A549 (cell line): ENCODE data around the gene CTNNA3. TPM values are rescaled to one million over a fixed set of nuclear protein-coding genes. Genes with fewer than 3 reads are reported as not detected.

Experiments
- ATAC-seq, 2 experiments: fragments of 200-7000 bp in 1 of 2; fragments of >200 bp in 1 of 2; cut with Nextera tagmentation in 1 of 2; cut with Tn5 transposase in 1 of 2; 3 replicates each; pipeline versions ENCODE4 v1.8.0 to v1.9.1; 2018 to 2020; ENCODE audit warnings: mild to moderate bottlenecking in 1 of 2, moderate library complexity in 1 of 2
- CTCF ChIA-PET: fragments of 300-600 bp; sonication (Branson Sonifier 250); formaldehyde crosslinking; extraction: SDS; loops from one replicate; lab custom pipeline; 2021; ENCODE audit warnings: antibody characterized with exemption, inconsistent platforms; lab: Yijun Ruan, JAX
- POLR2A ChIA-PET: fragments of 350-600 bp; formaldehyde crosslinking; extraction: SDS; loops from one replicate; lab custom pipeline; 2021; ENCODE audit warnings: antibody characterized with exemption, inconsistent platforms; lab: Yijun Ruan, JAX
- DNase-seq, 2 experiments: peaks; one replicate each; pipeline versions ENCODE4 v3.0.0 to v3.0.0-alpha.2; 2011 to 2016; ENCODE audit warnings: low read depth in 1 of 2, low spot score in 1 of 2
- FAIRE-seq: peaks from 2 replicates; lab custom pipeline; 2011; peaks lifted over from hg19 to GRCh38; lab: Jason Lieb, UNC
- H3K27ac ChIP-seq, 2 experiments: fragments of >200 bp; sonication (Bioruptor Twin); formaldehyde crosslinking; 3 replicates each; pipeline ENCODE4 v1.5.1; 2016 to 2017
- H3K4me1 ChIP-seq: fragments of >200 bp; sonication (Bioruptor Twin); formaldehyde crosslinking; 3 replicates; pipeline ENCODE4 v1.6.1; 2016
- H3K4me2 ChIP-seq: fragments of >200 bp; sonication (Bioruptor Twin); formaldehyde crosslinking; 3 replicates; pipeline ENCODE4 v1.6.1; 2016
- H3K4me3 ChIP-seq: fragments of >200 bp; sonication (Bioruptor Twin); formaldehyde crosslinking; 3 replicates; pipeline ENCODE4 v1.5.1; 2016
- H3K9me3 ChIP-seq: fragments of >200 bp; sonication (Bioruptor Twin); formaldehyde crosslinking; 3 replicates; pipeline ENCODE4 v1.6.1; 2016
- CBX8 ChIP-seq: fragments of 200-600 bp; sonication (generic); IDR thresholded peaks from 2 replicates; pipeline ENCODE4 v1.6.1; 2016
- CEBPB ChIP-seq, 2 experiments: fragments of >200 bp in 1 of 2; sonication (Bioruptor Twin) in 1 of 2; formaldehyde crosslinking in 1 of 2; IDR thresholded peaks; 2 replicates each; pipeline ENCODE4 v1.6.1; 2012 to 2016
- CHD4 ChIP-seq: fragments of 200-600 bp; sonication (generic); IDR thresholded peaks from 2 replicates; pipeline ENCODE4 v1.6.1; 2016; ENCODE audit warnings: antibody characterized with exemption, mild to moderate bottlenecking, borderline replicate concordance
- FOSL2 ChIP-seq, 2 experiments: fragments of 450-650 bp in 1 of 2; fragments of >200 bp in 1 of 2; sonication (Bioruptor Twin) in 1 of 2; formaldehyde crosslinking; IDR thresholded peaks; 2 replicates each; pipeline versions ENCODE4 v1.5.0 to v1.6.1; 2016 to 2020; ENCODE audit warnings: mild to moderate bottlenecking in 1 of 2, moderate library complexity in 1 of 2
- GATA3 ChIP-seq: IDR thresholded peaks from 2 replicates; pipeline ENCODE4 v1.6.1; 2012; ENCODE audit warnings: borderline replicate concordance
- HDAC2 ChIP-seq: fragments of 200-600 bp; sonication (generic); IDR thresholded peaks from 2 replicates; pipeline ENCODE4 v1.6.1; 2016
- JUN ChIP-seq, 2 experiments: fragments of >200 bp; sonication (Bioruptor Twin); formaldehyde crosslinking; IDR thresholded peaks; 2 replicates in 1 of 2; 3 replicates in 1 of 2; pipeline ENCODE4 v1.6.1; 2016 to 2017
- MYC ChIP-seq: IDR thresholded peaks from 2 replicates; pipeline ENCODE4 v1.6.1; 2012; ENCODE audit warnings: mild to moderate bottlenecking, inconsistent platforms, low read length, improper control_type of control experiment, borderline replicate concordance
- NPAS2 ChIP-seq: fragments of 250-450 bp; sonication (Bioruptor Pico); IDR thresholded peaks from 2 replicates; pipeline ENCODE4 v1.8.0; 2022; ENCODE audit warnings: mild to moderate bottlenecking, moderate library complexity, borderline replicate concordance
- POLR2AphosphoS2 ChIP-seq: conservative IDR thresholded peaks from 2 replicates; pipeline ENCODE4 v1.6.1; 2012; ENCODE audit warnings: low read length, improper control_type of control experiment, inconsistent platforms
- RAD21 ChIP-seq, 2 experiments: fragments of >200 bp in 1 of 2; sonication (Bioruptor Twin) in 1 of 2; formaldehyde crosslinking in 1 of 2; IDR thresholded peaks in 1 of 2; conservative IDR thresholded peaks in 1 of 2; 2 replicates in 1 of 2; 3 replicates in 1 of 2; pipeline ENCODE4 v1.6.1; 2012 to 2018; ENCODE audit warnings: inconsistent platforms in 1 of 2
- RCOR1 ChIP-seq: fragments of 150-350 bp; IDR thresholded peaks from 2 replicates; pipeline ENCODE4 v1.6.1; 2014; ENCODE audit warnings: antibody characterized with exemption, low read length, low read depth
- RFX5 ChIP-seq: fragments of 450-650 bp; IDR thresholded peaks from 2 replicates; pipeline ENCODE4 v1.7.1; 2014; ENCODE audit warnings: antibody characterized with exemption, mild to moderate bottlenecking, moderate library complexity
- RNF2 ChIP-seq: fragments of 200-600 bp; sonication (generic); IDR thresholded peaks from 2 replicates; pipeline ENCODE4 v1.6.1; 2016; ENCODE audit warnings: low read depth, mild to moderate bottlenecking, antibody characterized with exemption, moderate library complexity, borderline replicate concordance
- WGBS: methylation state at CpG from one replicate; pipeline ENCODE4 v1.1.6; 2017; ENCODE audit errors: missing lambda C conversion rate; 5-methylcytosine and 5-hydroxymethylcytosine counted together
- polyA plus RNA-seq, 4 experiments: library from polyadenylated mRNA; depleted of rRNA in 3 of 4; stranded (reverse); fragments of >200 nt; fragmentation: RNase III in 1 of 4; extraction: RNeasy Plus Mini Kit Qiagen cat#74134 plus additional on column Dnase treatment in 1 of 4; gene quantifications; 2 replicates in 3 of 4; 3 replicates in 1 of 4; pipeline ENCODE4 v1.2.3, GENCODE V29; 2011 to 2017
- TF ChIP-seq, protein P1 (sequence below): fragments of 250-450 bp; sonication (Bioruptor Pico); IDR thresholded peaks from 2 replicates; pipeline ENCODE4 v1.5.0; 2020; ENCODE audit warnings: low read depth, mild to moderate bottlenecking, moderate library complexity
- TF ChIP-seq, protein P2 (sequence below): fragments of >200 bp; sonication (Bioruptor Twin); formaldehyde crosslinking; IDR thresholded peaks from 3 replicates; pipeline ENCODE4 v1.5.1; 2016
- TF ChIP-seq, protein P3 (sequence below): IDR thresholded peaks from 2 replicates; pipeline ENCODE4 v1.6.1; 2012

The CTNNA3 gene
- polyA plus RNA-seq, 2 of the 4 experiments (the other 2 are of a cell fraction), result not detected

DNA sequence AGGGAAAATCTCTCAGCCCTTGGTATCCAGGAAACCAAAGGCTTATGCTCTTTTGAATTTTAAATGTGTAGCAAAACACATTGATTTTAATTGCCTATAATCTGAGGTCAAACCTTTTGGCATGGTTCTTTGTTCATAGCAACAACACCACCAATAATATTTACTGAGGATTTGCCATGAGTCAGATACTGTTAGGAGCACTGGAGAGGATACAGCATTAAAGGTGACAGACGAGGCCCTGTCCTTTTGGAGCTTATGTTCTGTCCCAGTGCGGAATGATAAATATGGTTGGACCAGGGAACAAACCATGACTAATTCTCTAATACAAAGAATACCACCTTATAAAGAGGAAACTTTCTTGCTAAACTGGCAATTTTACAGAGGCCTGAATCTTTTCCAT lies 176.6 kb downstream of the CTNNA3 start:
- no peaks in the 10 kb centered on the region for H3K9me3 ChIP-seq
- DNase-seq (no peak), FAIRE-seq (no peak)
- WGBS, result 74% methylated on average over 2 of the region's 2 CpGs
- POLR2A ChIA-PET, result no interaction called here
- no peaks in the 10 kb centered on the region for H3K4me1 ChIP-seq
- TF ChIP-seq, protein P1, sequence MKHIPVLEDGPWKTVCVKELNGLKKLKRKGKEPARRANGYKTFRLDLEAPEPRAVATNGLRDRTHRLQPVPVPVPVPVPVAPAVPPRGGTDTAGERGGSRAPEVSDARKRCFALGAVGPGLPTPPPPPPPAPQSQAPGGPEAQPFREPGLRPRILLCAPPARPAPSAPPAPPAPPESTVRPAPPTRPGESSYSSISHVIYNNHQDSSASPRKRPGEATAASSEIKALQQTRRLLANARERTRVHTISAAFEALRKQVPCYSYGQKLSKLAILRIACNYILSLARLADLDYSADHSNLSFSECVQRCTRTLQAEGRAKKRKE (CRISPR knock-in tag), result no peak
- no peak for TF ChIP-seq CHD4
- no peak for TF ChIP-seq MYC
- TF ChIP-seq CBX8, result no peak
- no peak for TF ChIP-seq JUN (IDR thresholded peaks at IDR 0.05)
- no peak for TF ChIP-seq NPAS2
- TF ChIP-seq GATA3, result no peak
- TF ChIP-seq, all 56 proteins: peak for 0
- CTCF ChIA-PET, result interaction anchor here (1.0 kb wide), 1 partner anchor 12 kb away, joined by 3 read pairs; no protein-coding TSS in a partner anchor
- Histone ChIP-seq H3K4me3 (no peak overlapping the region), H3K4me2 (no peak overlapping the region), H3K27ac (no peak overlapping the region)
- no peak for ATAC-seq

DNA sequence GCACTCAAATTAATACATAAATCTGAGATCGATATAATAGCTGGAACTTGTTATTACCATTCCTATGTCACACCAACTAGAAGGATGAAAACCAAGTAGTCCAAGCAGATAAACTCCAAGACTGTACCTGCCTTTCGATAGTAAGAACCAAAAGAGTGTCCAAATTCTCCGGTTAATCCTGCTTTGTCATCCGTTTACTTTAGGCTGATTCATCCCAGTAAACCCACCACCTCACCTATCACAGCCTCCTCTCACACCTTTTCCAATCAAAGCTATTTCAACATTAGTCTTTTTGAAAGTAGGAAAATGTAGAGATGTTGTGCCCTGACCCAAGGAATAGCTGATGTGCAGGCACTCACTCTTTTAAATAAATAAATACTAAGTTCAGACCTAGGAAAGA lies 177.2 kb downstream of the CTNNA3 start:
- TF ChIP-seq, protein P2, sequence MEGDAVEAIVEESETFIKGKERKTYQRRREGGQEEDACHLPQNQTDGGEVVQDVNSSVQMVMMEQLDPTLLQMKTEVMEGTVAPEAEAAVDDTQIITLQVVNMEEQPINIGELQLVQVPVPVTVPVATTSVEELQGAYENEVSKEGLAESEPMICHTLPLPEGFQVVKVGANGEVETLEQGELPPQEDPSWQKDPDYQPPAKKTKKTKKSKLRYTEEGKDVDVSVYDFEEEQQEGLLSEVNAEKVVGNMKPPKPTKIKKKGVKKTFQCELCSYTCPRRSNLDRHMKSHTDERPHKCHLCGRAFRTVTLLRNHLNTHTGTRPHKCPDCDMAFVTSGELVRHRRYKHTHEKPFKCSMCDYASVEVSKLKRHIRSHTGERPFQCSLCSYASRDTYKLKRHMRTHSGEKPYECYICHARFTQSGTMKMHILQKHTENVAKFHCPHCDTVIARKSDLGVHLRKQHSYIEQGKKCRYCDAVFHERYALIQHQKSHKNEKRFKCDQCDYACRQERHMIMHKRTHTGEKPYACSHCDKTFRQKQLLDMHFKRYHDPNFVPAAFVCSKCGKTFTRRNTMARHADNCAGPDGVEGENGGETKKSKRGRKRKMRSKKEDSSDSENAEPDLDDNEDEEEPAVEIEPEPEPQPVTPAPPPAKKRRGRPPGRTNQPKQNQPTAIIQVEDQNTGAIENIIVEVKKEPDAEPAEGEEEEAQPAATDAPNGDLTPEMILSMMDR, result no peak
- TF ChIP-seq POLR2AphosphoS2 (no peak), RCOR1 (no peak), RFX5 (no peak), MYC (no peak), FOSL2 (IDR thresholded peaks at IDR 0.05) (no peak), FOSL2 (CRISPR knock-in tag; IDR thresholded peaks at IDR 0.05) (no peak), RAD21 (conservative IDR thresholded peaks at IDR 0.05 in 1 of 2, IDR thresholded peaks at IDR 0.05 in 1 of 2) (no peak), CEBPB (IDR thresholded peaks at IDR 0.05) (no peak)
- TF ChIP-seq, protein P3, sequence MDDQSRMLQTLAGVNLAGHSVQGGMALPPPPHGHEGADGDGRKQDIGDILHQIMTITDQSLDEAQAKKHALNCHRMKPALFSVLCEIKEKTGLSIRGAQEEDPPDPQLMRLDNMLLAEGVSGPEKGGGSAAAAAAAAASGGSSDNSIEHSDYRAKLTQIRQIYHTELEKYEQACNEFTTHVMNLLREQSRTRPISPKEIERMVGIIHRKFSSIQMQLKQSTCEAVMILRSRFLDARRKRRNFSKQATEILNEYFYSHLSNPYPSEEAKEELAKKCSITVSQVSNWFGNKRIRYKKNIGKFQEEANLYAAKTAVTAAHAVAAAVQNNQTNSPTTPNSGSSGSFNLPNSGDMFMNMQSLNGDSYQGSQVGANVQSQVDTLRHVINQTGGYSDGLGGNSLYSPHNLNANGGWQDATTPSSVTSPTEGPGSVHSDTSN, result no peak
- DNase-seq, result no peak
- Histone ChIP-seq H3K27ac (no peak overlapping the region), H3K4me2 (peak overlapping the region; percentile 30; the same call in 2 of the 3 replicates), H3K4me3 (no peak overlapping the region), H3K9me3 (no peaks in the 10 kb centered on the region), H3K4me1 (no peaks in the 10 kb centered on the region)
- ChIA-PET CTCF (no interaction called here), POLR2A (no interaction called here)
- no peak for FAIRE-seq
- no peak for ATAC-seq
- WGBS, result 5% methylated on average over 4 of the region's 4 CpGs

DNA sequence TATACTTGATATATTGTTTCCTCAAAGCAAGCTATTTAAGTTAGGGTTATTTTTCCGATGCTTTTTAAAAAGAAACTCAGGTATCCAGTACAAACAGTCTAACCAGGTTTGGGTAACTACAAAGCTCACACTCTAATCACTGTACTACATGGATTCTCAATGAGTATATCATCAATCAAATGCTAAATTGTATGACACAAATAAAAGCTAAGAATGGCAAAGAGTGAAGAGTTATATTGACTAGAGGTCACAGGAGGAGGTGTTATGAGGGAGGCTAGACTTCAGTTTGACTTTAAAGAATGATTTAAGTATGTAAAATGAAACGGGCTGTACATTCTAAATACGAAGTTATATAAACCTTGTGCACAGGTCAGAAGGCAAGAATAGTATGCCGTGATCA lies 178.0 kb downstream of the CTNNA3 start:
- no peak overlapping the region for H3K4me3 ChIP-seq
- no peak for FAIRE-seq
- ATAC-seq, result no peak
- TF ChIP-seq GATA3 (no peak), RNF2 (no peak)
- TF ChIP-seq, all 56 proteins: peak for 0
- H3K4me1 ChIP-seq, result no peaks in the 10 kb centered on the region
- 33% methylated on average over 4 of the region's 4 CpGs for WGBS
- H3K27ac ChIP-seq, result no peak overlapping the region
- H3K4me2 ChIP-seq, result no peak overlapping the region
- no peaks in the 10 kb centered on the region for H3K9me3 ChIP-seq
- CTCF ChIA-PET, result no interaction called here
- DNase-seq, result no peak
- POLR2A ChIA-PET, result no interaction called here

DNA sequence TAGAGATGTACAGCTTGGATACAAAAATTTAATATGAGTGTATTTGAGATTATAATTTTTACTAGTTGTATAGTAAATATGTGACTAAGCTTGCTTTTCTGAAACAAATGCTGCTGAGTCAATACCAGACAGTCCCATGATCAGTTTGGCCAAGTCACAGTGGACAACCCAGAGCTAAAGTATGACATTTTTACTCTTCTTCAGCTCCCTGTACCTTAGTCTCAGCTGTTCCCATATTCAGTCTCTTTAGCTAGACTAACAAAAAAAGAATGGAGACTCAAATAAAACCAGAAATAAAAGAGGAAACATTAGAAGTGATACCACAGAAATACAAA lies 189.3 kb downstream of the CTNNA3 start:
- FAIRE-seq (no peak), ATAC-seq (no peak; a peak in 1 of 6 replicates), DNase-seq (no peak)
- no peak overlapping the region for H3K4me2 ChIP-seq
- TF ChIP-seq HDAC2 (no peak), NPAS2 (no peak)
- no peaks in the 10 kb centered on the region for H3K4me1 ChIP-seq
- ChIA-PET POLR2A (no interaction called here), CTCF (interaction anchor here (0.6 to 1.6 kb wide), 3 partner anchors 13 to 44 kb away, joined by 3 to 6 read pairs (median 4); no protein-coding TSS in a partner anchor)
- no peak overlapping the region for H3K4me3 ChIP-seq
- H3K27ac ChIP-seq, result no peak overlapping the region
- H3K9me3 ChIP-seq, result no peaks in the 10 kb centered on the region
